ENCODE measurements around the gene KLHL29. TPM values are rescaled to one million over a fixed set of nuclear protein-coding genes. Genes with fewer than 3 reads are reported as not detected.

The KLHL29 gene
- total RNA-seq, 1 donor from 2014 or later = 3.3 TPM

DNA sequence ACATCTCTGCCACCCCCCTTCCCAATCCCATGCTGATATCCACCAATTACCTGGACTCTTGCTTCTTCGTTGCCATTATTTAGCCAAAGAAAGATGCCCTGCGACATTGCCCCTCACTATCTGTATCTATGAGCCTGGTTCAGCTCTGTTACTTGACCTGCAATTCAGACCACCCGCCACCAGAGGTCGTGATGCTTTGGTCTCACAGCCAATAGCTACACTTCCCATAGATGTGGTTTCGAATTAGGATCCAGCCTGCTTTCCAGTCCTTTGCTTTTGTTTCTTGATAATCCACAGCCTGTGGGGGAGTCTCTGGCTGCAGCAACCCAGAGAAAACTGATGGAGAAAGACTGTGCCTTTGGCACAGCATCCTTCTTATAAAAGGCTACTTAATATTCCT lies 239.4 kb downstream of the KLHL29 start:
- Mint-ChIP-seq H3K27me3 (ENCODE audit: insufficient read depth) (no peaks in the 10 kb centered on the region), H3K4me1 (ENCODE audit: low read depth) (no peaks in the 10 kb centered on the region), H3K9me3 (peaks cover 17% of the 10 kb centered on the region), H3K27ac (no peak overlapping the region), H3K36me3 (ENCODE audit: low read depth) (no peaks in the 10 kb centered on the region), H3K4me3 (no peak overlapping the region)
- DNase-seq (ENCODE audit: low spot score) = no peak
- intact Hi-C loops (cut with micrococcal nuclease) = no loop called here

DNA sequence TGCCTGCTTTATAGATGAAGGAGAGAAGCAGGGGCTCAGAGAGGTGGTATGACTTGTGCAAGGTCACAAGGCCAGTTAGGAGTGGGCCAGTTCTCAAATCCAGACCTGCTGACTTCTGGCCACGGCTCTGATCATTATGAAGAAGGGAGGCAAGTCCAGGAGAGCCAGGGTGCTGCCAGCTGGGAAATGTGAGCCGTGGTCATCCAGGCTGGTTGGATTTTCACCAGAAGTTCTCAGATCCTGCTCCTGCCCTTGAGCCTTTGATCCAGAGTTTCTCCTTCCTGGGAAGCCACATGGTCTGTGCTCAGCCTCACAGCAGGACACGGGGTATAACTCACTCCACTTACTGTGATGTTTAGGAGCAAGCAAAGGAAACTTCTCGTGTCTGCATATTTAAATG lies 239.9 kb downstream of the KLHL29 start:
- intact Hi-C loops (cut with micrococcal nuclease) = no loop called here
- no peak for DNase-seq (ENCODE audit: low spot score)
- peaks cover 17% of the 10 kb centered on the region for H3K9me3 Mint-ChIP-seq
- H3K4me1 Mint-ChIP-seq (ENCODE audit: low read depth) = no peaks in the 10 kb centered on the region
- H3K27ac Mint-ChIP-seq = no peak overlapping the region
- peaks cover 2% of the 10 kb centered on the region for H3K27me3 Mint-ChIP-seq (ENCODE audit: insufficient read depth)
- H3K4me3 Mint-ChIP-seq = no peak overlapping the region
- H3K36me3 Mint-ChIP-seq (ENCODE audit: low read depth) = no peaks in the 10 kb centered on the region

DNA sequence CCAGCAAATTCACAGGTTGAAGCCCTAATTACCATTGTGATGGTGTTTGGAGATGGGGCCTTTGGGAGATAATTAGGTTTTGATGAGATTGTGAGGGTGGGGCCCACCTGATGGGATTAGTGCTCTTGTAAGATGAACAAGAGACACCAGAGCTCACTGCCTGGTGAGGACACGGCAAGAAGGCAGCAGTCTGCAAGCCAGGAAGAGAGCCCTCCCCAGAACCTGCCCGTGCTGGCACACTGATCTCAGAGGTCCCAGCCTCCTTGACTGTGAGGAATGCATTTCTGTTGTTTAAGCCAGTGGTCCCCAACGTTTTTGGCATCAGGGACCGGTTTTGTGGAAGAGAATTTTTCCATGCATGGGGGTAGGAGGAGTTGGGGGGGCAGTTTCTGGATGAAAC lies 240.7 kb downstream of the KLHL29 start:
- Mint-ChIP-seq H3K27me3 (ENCODE audit: insufficient read depth) (peaks cover 2% of the 10 kb centered on the region), H3K36me3 (ENCODE audit: low read depth) (no peaks in the 10 kb centered on the region), H3K27ac (no peak overlapping the region), H3K4me1 (ENCODE audit: low read depth) (no peaks in the 10 kb centered on the region), H3K9me3 (peaks cover 17% of the 10 kb centered on the region), H3K4me3 (no peak overlapping the region)
- intact Hi-C loops (cut with micrococcal nuclease) = no loop called here
- no peak for DNase-seq (ENCODE audit: low spot score)

DNA sequence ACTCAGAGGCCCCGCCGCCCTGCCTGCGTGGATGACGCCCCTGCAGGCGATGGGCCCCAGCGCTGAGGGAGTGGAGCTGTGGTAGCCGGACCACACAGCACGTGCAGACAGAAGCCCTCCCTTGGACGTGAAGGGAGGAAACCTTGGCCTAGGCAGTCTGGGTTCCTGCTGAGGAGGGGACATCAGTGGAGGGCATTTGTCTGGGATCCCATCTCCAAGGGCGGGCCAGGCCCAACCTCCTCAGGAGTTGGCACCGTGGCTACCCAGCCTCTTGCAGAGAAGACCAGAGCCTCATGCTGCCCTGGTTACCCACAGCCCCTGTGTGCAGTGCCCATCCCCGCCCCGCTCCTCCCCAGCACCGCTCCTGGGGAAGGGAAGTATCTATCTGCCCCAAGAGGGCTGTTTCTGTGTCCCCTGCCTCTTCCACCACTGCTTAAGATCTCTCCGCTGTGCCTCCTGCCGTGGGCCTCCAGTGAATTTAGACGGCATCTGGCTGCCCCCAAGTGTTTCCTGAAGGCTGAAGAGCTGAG lies 241.8 kb downstream of the KLHL29 start:
- intact Hi-C loops (cut with micrococcal nuclease) = no loop called here
- H3K27ac Mint-ChIP-seq = no peak overlapping the region
- no peak for DNase-seq (ENCODE audit: low spot score)
- H3K36me3 Mint-ChIP-seq (ENCODE audit: low read depth) = no peaks in the 10 kb centered on the region
- H3K4me3 Mint-ChIP-seq = no peak overlapping the region
- H3K9me3 Mint-ChIP-seq = peaks cover 17% of the 10 kb centered on the region
- H3K4me1 Mint-ChIP-seq (ENCODE audit: low read depth) = no peaks in the 10 kb centered on the region
- peaks cover 2% of the 10 kb centered on the region for H3K27me3 Mint-ChIP-seq (ENCODE audit: insufficient read depth)

DNA sequence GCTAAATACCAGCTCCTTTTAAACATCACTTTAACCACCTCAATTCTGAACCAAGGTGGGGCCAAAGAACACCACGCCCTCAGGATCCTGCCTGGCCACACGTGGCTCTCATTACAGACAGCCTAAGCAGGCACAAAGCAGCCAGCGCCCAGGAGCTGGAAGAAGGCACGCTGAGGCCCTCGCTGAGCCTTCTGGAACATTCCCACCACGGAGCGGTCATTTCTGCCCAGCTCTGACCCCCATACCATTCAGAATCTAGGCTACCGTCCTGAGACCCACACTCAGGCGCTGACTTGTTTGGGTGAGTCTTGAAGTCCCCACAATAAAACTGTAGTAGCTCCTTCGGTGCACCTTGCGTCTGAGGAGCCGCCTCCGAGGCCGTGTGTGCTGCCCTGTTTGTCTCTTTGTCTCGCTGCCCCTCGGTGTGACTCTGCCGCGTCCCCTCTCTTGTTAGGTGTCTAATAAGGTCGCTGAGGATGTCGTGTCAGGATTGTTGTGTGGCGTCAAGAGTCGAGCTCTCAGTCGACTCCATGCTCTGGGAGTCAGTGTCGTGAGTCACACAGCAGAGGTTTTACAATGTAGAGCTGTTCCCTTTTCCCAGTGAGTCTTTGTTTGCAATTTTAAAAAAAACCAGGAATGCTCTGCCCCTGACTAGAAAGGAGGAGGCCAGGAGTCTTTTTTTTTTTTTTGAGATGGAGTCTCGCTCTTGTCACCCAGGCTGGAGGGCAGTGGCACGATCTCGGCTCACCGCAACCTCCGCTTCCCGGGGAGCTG lies 242.4 kb downstream of the KLHL29 start:
- Mint-ChIP-seq H3K9me3 (peaks cover 17% of the 10 kb centered on the region), H3K27me3 (ENCODE audit: insufficient read depth) (peaks cover 2% of the 10 kb centered on the region), H3K4me1 (ENCODE audit: low read depth) (no peaks in the 10 kb centered on the region), H3K27ac (no peak overlapping the region), H3K36me3 (ENCODE audit: low read depth) (no peaks in the 10 kb centered on the region), H3K4me3 (no peak overlapping the region)
- DNase-seq (ENCODE audit: low spot score) = no peak
- intact Hi-C loops (cut with micrococcal nuclease) = no loop called here

DNA sequence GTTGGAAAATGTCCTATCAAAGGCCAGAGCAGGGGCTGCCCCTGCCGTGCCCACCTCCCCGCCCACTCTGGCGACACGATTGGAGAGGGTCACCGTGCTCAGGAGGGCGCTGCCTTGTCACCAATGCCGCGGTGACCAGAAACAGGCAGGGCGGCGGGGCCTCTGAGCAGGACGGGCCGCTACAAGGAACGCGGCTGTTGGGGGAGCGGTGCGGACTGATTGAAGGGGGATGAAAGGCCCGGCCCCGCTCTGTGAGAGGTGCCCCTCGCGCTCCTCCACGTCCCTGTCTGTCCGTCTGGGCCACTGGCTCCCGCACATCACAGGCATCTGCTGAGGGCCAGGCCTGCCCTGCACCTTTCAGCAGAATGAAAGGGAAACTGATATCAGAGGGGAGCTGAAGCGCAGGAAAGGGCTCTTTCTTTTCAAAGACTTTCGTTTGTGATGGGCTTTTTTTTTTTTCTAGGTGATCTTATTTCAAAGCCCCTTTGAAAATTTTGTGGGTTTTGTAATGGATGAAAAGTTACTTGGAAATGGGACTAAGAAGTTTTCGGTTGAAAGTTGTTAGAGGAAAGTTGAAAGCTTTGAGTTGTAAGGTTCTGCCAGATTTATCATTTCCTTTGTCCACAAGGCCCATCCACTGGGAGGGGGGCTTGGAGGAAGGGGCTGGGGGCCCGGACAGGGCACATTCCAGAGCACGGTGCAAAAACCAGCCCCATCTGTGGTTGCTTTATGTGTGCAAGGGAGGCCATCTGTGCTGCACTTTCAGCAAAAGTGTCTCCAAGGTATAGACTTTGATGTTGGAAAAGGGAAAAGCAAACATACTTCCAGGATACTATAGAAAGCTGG lies 244.2 kb downstream of the KLHL29 start:
- Mint-ChIP-seq H3K27me3 (ENCODE audit: insufficient read depth) (peaks cover 2% of the 10 kb centered on the region), H3K4me3 (no peak overlapping the region), H3K27ac (no peak overlapping the region), H3K4me1 (ENCODE audit: low read depth) (no peaks in the 10 kb centered on the region), H3K9me3 (peaks cover 6% of the 10 kb centered on the region), H3K36me3 (ENCODE audit: low read depth) (no peaks in the 10 kb centered on the region)
- intact Hi-C loops (cut with micrococcal nuclease) = no loop called here
- no peak for DNase-seq (ENCODE audit: low spot score)

DNA sequence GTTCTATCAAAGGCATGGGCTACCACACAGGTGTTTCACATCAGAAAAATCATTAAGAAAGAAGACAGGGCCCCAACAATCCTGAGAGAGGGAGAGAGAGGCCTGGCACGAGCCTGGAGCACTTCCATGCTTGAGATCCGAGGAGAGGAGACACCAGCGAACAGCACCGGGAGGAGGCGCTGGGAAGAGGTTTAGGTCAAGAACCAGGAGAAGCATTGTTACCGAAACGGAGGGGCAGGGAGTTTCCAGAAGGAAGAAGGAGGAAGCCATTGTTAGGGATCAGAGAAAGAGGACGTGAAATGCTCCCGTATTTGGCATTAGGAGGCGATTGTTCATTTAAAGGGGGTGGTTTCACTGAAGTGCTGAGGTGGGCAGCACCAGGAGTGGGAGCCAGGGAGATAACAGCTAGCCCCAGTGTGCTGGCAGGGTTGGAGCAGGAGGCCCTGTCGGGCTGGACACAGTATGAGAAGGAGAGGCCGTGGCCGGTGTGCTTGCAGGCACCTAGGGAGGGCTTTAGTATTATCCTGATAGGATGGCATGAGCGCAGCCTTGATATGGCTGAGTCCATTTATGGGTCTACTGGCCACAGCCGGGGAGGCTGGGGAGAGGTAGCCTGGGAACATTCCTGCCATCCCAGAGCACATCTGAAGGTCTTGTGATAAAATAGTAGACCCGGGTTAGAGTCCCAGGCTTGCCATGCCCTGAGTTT lies 244.9 kb downstream of the KLHL29 start:
- H3K4me3 Mint-ChIP-seq = no peak overlapping the region
- H3K36me3 Mint-ChIP-seq (ENCODE audit: low read depth) = no peaks in the 10 kb centered on the region
- H3K9me3 Mint-ChIP-seq = no peaks in the 10 kb centered on the region
- no peak for DNase-seq (ENCODE audit: low spot score)
- H3K4me1 Mint-ChIP-seq (ENCODE audit: low read depth) = no peaks in the 10 kb centered on the region
- no peak overlapping the region for H3K27ac Mint-ChIP-seq
- intact Hi-C loops (cut with micrococcal nuclease) = no loop called here
- H3K27me3 Mint-ChIP-seq (ENCODE audit: insufficient read depth) = peaks cover 2% of the 10 kb centered on the region

DNA sequence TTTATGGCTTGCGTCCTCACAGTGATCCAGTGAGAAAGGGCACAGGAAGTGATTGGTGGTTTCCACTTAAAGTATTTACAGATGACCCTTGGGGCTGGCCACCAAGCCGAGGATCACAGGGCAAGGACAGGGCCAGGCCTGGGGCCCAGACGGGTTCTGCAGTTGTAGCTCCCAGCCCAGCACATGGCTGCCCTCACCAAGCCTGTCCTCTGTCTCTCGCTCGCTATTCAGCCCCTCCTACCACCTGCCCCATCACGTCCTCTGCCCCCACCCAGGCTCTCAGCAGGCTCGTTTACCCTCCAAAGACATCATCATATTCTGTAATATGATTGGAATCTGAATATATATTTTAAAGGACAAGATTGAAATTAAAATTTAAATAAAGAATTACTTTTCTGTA lies 246.0 kb downstream of the KLHL29 start:
- Mint-ChIP-seq H3K4me1 (ENCODE audit: low read depth) (no peaks in the 10 kb centered on the region), H3K27ac (no peak overlapping the region), H3K4me3 (no peak overlapping the region), H3K27me3 (ENCODE audit: insufficient read depth) (peaks cover 2% of the 10 kb centered on the region), H3K9me3 (no peaks in the 10 kb centered on the region), H3K36me3 (ENCODE audit: low read depth) (no peaks in the 10 kb centered on the region)
- intact Hi-C loops (cut with micrococcal nuclease) = no loop called here
- no peak for DNase-seq (ENCODE audit: low spot score)

DNA sequence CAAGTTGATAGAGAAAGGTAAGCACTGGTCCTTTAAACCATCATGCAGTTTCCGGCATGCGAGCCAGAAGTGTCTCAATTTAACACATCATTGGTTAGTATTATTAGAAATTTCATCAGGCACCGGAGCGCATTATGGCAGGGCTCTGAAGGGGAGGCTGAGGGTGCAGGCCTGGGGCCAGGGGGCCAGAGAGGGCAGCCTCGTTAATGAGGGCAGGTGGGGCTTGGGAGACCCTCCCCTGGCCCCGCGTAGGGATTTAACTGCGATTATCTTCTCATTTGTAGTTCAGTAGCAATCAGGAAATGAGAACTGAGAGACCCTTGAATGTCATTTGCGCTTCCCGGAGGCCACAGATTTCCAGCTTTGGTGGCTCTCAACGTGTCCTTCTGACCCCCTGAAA lies 246.4 kb downstream of the KLHL29 start:
- Mint-ChIP-seq H3K27me3 (ENCODE audit: insufficient read depth) (peaks cover 3% of the 10 kb centered on the region), H3K27ac (no peak overlapping the region), H3K36me3 (ENCODE audit: low read depth) (no peaks in the 10 kb centered on the region), H3K4me1 (ENCODE audit: low read depth) (no peaks in the 10 kb centered on the region), H3K4me3 (no peak overlapping the region), H3K9me3 (no peaks in the 10 kb centered on the region)
- intact Hi-C loops (cut with micrococcal nuclease) = no loop called here
- DNase-seq (ENCODE audit: low spot score) = no peak

DNA sequence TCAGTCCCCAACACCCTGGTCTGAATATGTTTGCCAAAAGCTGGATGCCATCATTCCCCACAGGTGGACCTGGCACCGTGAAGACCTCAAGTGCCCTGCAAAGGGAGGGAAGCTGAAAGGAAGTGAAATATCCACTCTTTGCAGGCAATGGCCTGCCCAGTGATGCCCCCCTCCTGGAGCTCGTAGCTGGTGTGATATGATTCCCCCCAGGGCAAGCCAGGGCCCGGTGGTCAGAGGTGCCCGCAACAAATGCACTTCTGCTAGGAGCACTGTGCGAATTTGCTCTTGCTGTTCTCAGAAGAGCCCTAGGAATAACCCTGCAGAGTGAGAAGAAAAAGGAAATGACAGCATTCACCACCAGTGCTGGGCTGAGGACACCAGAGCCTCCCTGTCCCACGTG lies 247.4 kb downstream of the KLHL29 start:
- H3K4me3 Mint-ChIP-seq = no peak overlapping the region
- peaks cover 4% of the 10 kb centered on the region for H3K27me3 Mint-ChIP-seq (ENCODE audit: insufficient read depth)
- intact Hi-C loops (cut with micrococcal nuclease) = no loop called here
- H3K9me3 Mint-ChIP-seq = no peaks in the 10 kb centered on the region
- H3K36me3 Mint-ChIP-seq (ENCODE audit: low read depth) = no peaks in the 10 kb centered on the region
- no peak for DNase-seq (ENCODE audit: low spot score)
- H3K4me1 Mint-ChIP-seq (ENCODE audit: low read depth) = no peaks in the 10 kb centered on the region
- H3K27ac Mint-ChIP-seq = no peak overlapping the region

DNA sequence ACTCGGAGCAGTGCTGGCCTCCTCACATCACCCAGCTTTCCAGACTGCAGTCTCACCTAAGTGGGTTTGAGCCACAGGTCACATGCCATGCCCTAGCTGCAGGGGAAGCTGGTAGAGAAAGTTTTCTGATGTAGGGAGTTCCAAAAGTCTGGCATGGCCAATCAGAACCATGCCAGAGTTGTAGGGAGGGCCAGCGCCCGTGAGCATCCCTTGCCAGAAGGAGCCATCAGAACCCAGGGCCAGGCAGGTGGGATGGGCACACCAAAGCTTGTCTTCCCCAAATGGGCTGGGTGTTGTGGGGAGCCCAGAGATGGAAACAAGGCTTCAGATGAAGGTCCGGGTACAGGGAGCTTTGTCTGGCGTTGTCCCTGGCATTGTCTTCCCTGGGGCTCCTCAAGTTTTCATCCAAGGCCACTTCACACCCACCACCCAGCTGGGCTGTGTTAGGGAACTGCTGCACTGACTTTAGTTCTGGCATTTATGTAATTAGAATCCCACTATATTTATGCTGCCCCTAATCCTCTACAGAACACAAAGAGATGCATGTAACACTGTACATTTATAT lies 247.9 kb downstream of the KLHL29 start:
- H3K36me3 Mint-ChIP-seq (ENCODE audit: low read depth) = no peaks in the 10 kb centered on the region
- no peak overlapping the region for H3K27ac Mint-ChIP-seq
- H3K9me3 Mint-ChIP-seq = no peaks in the 10 kb centered on the region
- H3K4me1 Mint-ChIP-seq (ENCODE audit: low read depth) = no peaks in the 10 kb centered on the region
- H3K4me3 Mint-ChIP-seq = no peak overlapping the region
- H3K27me3 Mint-ChIP-seq (ENCODE audit: insufficient read depth) = peaks cover 4% of the 10 kb centered on the region
- intact Hi-C loops (cut with micrococcal nuclease) = no loop called here
- DNase-seq (ENCODE audit: low spot score) = no peak

DNA sequence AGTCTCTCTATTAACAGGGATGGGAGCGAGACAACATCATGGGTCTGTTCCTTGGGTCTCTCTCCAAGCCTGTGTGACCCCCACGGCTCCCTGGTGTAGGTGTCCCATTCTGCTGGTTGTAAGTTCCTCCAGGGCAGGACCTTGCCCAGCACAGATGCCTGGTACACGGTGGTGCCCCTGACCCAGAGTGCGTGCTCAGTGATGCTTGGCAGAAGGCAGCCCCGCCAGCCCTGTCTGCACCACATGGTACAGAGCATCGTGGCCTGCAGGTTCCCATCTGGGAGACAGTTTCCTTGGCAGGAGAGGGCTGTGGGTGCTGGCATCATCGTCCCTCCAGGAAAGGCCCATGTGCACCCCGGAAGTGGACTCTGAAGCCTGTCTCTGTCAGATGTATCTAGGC lies 249.0 kb downstream of the KLHL29 start:
- Mint-ChIP-seq H3K4me3 (no peak overlapping the region), H3K4me1 (ENCODE audit: low read depth) (no peaks in the 10 kb centered on the region), H3K27ac (no peak overlapping the region)

More for the DNA sequence above, 249.0 kb downstream of the KLHL29 start:
- H3K36me3 Mint-ChIP-seq (ENCODE audit: low read depth) = no peaks in the 10 kb centered on the region
- no peaks in the 10 kb centered on the region for H3K9me3 Mint-ChIP-seq
- intact Hi-C loops (cut with micrococcal nuclease) = no loop called here
- DNase-seq (ENCODE audit: low spot score) = no peak
- H3K27me3 Mint-ChIP-seq (ENCODE audit: insufficient read depth) = peaks cover 4% of the 10 kb centered on the region
